Measurements from ENCODE around the gene RCC1.
"Not testable (repeated sequence)": the region's sequence is repeated elsewhere in the genome, so short reads cannot be mapped to it uniquely, and the experiment has no call there.

Gene RCC1

GRCh38 chr1:28552758-28553663 lies 47.2 kb downstream of the RCC1 start, which contains the start of gene TRNAU1AP:
Gene TRNAU1AP (plus strand): TSS chr1:28553085. CDS start chr1:28553111, 26 bp downstream.
- DNase-seq = peak; percentile 98

- no peak for DNase-seq
These were observed 55.0 kb downstream of the RCC1 start for GRCh38 chr1:28560886-28561285.

- no peak for DNase-seq
These were observed 58.5 kb downstream of the RCC1 start for GRCh38 chr1:28564310-28564709.

GRCh38 chr1:28565040-28565439 lies 59.2 kb downstream of the RCC1 start:
- no peak for DNase-seq

- DNase-seq = no peak
These were observed 59.9 kb downstream of the RCC1 start for GRCh38 chr1:28565726-28566125.

GRCh38 chr1:28566931-28567330 lies 61.1 kb downstream of the RCC1 start:
- DNase-seq = no peak

- no peak for DNase-seq
These were observed 66.1 kb downstream of the RCC1 start for GRCh38 chr1:28571911-28572310.

- DNase-seq = not testable (repeated sequence)
These were observed 67.0 kb downstream of the RCC1 start for GRCh38 chr1:28572891-28573290.

GRCh38 chr1:28573564-28573963 lies 67.7 kb downstream of the RCC1 start:
- DNase-seq = no peak

- no peak for DNase-seq
These were observed 71.3 kb downstream of the RCC1 start for GRCh38 chr1:28577052-28577678.

- DNase-seq = no peak
These were observed 72.1 kb downstream of the RCC1 start for GRCh38 chr1:28577738-28578536.

GRCh38 chr1:28578696-28579218 lies 72.9 kb downstream of the RCC1 start:
- no peak for DNase-seq

- no peak for DNase-seq
These were observed 73.6 kb downstream of the RCC1 start for GRCh38 chr1:28579401-28579800.

- peak; percentile 65 for DNase-seq
These were observed 75.1 kb downstream of the RCC1 start for GRCh38 chr1:28580722-28581530.

GRCh38 chr1:28581531-28582247 lies 75.8 kb downstream of the RCC1 start:
- peak; percentile 96 for DNase-seq

- no peak for DNase-seq
These were observed 76.4 kb downstream of the RCC1 start for GRCh38 chr1:28582248-28582615.

- DNase-seq = not testable (repeated sequence)
These were observed 80.9 kb downstream of the RCC1 start for GRCh38 chr1:28586585-28587391.

Data from stimulated activated CD4-positive, alpha-beta T cell treated with anti-CD3 and anti-CD28 coated beads, Interleukin-1b, Interleukin-23, amount 100 ng/mL, for 48 hours (primary cell).